Astrocyte (in vitro differentiated cells and primary cell): ENCODE data around the gene MYBPC1. TPM values are rescaled to one million over a fixed set of nuclear protein-coding genes. Genes with fewer than 3 reads are reported as not detected.
A peak's percentile ranks its signal among the peaks of the same experiment; 100 is the strongest.

Source experiments
- DNase-seq: peaks from one replicate; pipeline ENCODE4 v3.0.0-alpha.2; 2010; ENCODE audit warnings: low read depth
- FAIRE-seq: peaks from 2 replicates; lab custom pipeline; 2011; peaks lifted over from hg19 to GRCh38; lab: Jason Lieb, UNC
- H2AFZ ChIP-seq: 2 replicates; pipeline ENCODE4 v1.6.0; 2012; ENCODE audit warnings: low read depth, low read length, inconsistent platforms
- H3K27ac ChIP-seq: 2 replicates; pipeline ENCODE4 v1.5.1; 2011; ENCODE audit warnings: low read depth, low read length, inconsistent platforms
- H3K27me3 ChIP-seq: 2 replicates; pipeline ENCODE4 v1.6.0; 2011; ENCODE audit warnings: low read length, inconsistent platforms; ENCODE audit not compliant: insufficient read depth
- H3K36me3 ChIP-seq: 2 replicates; pipeline ENCODE4 v1.5.1; 2011; ENCODE audit warnings: low read length, inconsistent platforms; ENCODE audit not compliant: insufficient read depth
- H3K4me1 ChIP-seq: 2 replicates; pipeline ENCODE4 v1.5.1; 2011; ENCODE audit warnings: low read length, inconsistent platforms; ENCODE audit not compliant: insufficient read depth
- H3K4me2 ChIP-seq: 2 replicates; pipeline ENCODE4 v1.6.0; 2012; ENCODE audit warnings: low read length, inconsistent platforms
- H3K4me3 ChIP-seq: 2 replicates; pipeline ENCODE4 v1.5.1; 2011; ENCODE audit warnings: low read depth, mild to moderate bottlenecking, low read length, inconsistent platforms; ENCODE audit not compliant: insufficient read depth
- H3K79me2 ChIP-seq: 2 replicates; pipeline ENCODE4 v1.6.0; 2012; ENCODE audit warnings: mild to moderate bottlenecking, low read length, inconsistent platforms; ENCODE audit not compliant: insufficient read depth
- H3K9ac ChIP-seq: 2 replicates; pipeline ENCODE4 v1.6.0; 2012; ENCODE audit warnings: mild to moderate bottlenecking, low read length, inconsistent platforms
- H3K9me3 ChIP-seq: 2 replicates; pipeline ENCODE4 v1.5.1; 2012; ENCODE audit warnings: low read depth, mild to moderate bottlenecking, low read length, inconsistent platforms; ENCODE audit not compliant: insufficient read depth
- H4K20me1 ChIP-seq: 2 replicates; pipeline ENCODE4 v1.6.0; 2012; ENCODE audit warnings: low read length, inconsistent platforms; ENCODE audit not compliant: insufficient read depth
- H3K27ac Mint-ChIP-seq: one replicate; pipeline ENCODE4 v1.8.0; 2021; ENCODE audit warnings: mild to moderate bottlenecking, mixed read lengths; ENCODE audit not compliant: unreplicated experiment
- H3K27me3 Mint-ChIP-seq: one replicate; pipeline ENCODE4 v1.8.0; 2021; ENCODE audit warnings: low read depth, mixed read lengths; ENCODE audit not compliant: unreplicated experiment
- H3K36me3 Mint-ChIP-seq: one replicate; pipeline ENCODE4 v1.8.0; 2021; ENCODE audit warnings: low read depth, mixed read lengths; ENCODE audit not compliant: unreplicated experiment
- H3K4me1 Mint-ChIP-seq: one replicate; pipeline ENCODE4 v1.8.0; 2021; ENCODE audit warnings: low read depth, mixed read lengths; ENCODE audit not compliant: unreplicated experiment
- H3K4me3 Mint-ChIP-seq: one replicate; pipeline ENCODE4 v1.8.0; 2021; ENCODE audit warnings: mild to moderate bottlenecking, moderate library complexity, mixed read lengths; ENCODE audit not compliant: unreplicated experiment
- H3K9me3 Mint-ChIP-seq: one replicate; pipeline ENCODE4 v1.8.0; 2021; ENCODE audit warnings: mild to moderate bottlenecking, mixed read lengths; ENCODE audit not compliant: unreplicated experiment
- CTCF ChIP-seq: IDR thresholded peaks from 2 replicates; pipeline ENCODE4 v1.5.1; 2011; ENCODE audit warnings: low read depth, mild to moderate bottlenecking, inconsistent platforms, low read length, moderate library complexity; ENCODE audit not compliant: insufficient read depth
- EZH2 ChIP-seq: IDR thresholded peaks from 2 replicates; pipeline ENCODE4 v1.6.1; 2012; ENCODE audit warnings: mild to moderate bottlenecking, low read length, inconsistent platforms; ENCODE audit not compliant: insufficient read depth
- total RNA-seq: library from RNA; stranded (reverse); gene quantifications from 2 replicates; pipeline ENCODE4 v1.2.1, GENCODE V29; 2021

Gene MYBPC1
- total RNA-seq, 1 donor from 2014 or later = not detected

DNA sequence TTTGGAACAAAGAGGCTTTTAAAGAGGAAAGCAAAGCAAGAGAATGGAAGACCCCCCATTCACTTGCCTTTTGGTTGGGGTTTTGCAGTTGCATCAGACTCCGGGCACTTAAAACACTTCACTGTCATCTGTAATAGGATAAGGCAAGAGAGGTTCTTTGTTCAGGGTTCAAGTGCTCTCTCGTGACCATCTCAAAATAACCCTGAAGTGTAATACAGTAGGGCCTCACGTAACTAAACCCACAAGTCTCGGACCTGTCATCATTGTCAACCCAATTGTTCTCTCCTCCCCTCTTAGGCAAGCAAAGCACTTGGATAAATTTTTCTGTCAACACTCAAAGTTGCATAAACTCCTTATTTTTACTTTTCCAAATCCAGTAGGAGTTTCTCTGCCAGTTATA, 26.9 kb upstream of the MYBPC1 start:
- Histone ChIP-seq H3K27me3 (no peaks in the 10 kb centered on the region), H3K9ac (no peak overlapping the region), H3K79me2 (no peaks in the 10 kb centered on the region), H3K27ac (no peak overlapping the region), H4K20me1 (no peaks in the 10 kb centered on the region), H2AFZ (no peak overlapping the region), H3K4me1 (peaks cover 3% of the 10 kb centered on the region), H3K36me3 (no peaks in the 10 kb centered on the region), H3K4me2 (no peak overlapping the region), H3K9me3 (no peaks in the 10 kb centered on the region), H3K4me3 (no peak overlapping the region)
- H3K27me3 Mint-ChIP-seq = no peaks in the 10 kb centered on the region
- H3K4me1 Mint-ChIP-seq = peaks cover 11% of the 10 kb centered on the region
- no peaks in the 10 kb centered on the region for H3K36me3 Mint-ChIP-seq
- H3K4me3 Mint-ChIP-seq = no peak overlapping the region
- no peak overlapping the region for H3K27ac Mint-ChIP-seq
- no peak for TF ChIP-seq CTCF
- no peak for DNase-seq
- H3K9me3 Mint-ChIP-seq = no peaks in the 10 kb centered on the region
- FAIRE-seq = no peak

DNA sequence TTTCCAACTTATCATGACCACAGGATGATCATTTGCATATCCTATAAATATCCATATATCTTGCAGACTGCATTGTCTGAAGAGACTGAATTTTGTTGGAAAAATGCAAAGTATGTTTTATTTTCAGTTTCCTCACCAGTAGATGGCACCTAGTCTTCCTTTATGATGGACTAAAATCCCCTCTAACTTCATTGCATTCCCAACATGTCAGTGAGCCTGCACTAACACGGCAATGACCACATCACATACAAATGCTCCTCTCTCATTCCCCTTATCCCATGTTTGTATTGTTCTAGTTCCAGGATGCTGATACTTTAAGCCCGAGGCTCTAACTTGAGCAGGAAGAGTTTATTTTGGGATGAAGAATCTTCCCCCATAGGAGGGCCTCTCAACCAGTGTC, 24.7 kb upstream of the MYBPC1 start:
- no peaks in the 10 kb centered on the region for H4K20me1 ChIP-seq
- no peaks in the 10 kb centered on the region for H3K79me2 ChIP-seq
- no peak overlapping the region for H3K4me3 ChIP-seq
- TF ChIP-seq CTCF (peak; percentile 26), EZH2 (no peak)
- DNase-seq (peak; percentile 47), FAIRE-seq (peak; percentile 39)
- no peak overlapping the region for H3K9ac ChIP-seq
- no peak overlapping the region for H2AFZ ChIP-seq
- H3K4me2 ChIP-seq = no peak overlapping the region
- no peak overlapping the region for H3K27ac ChIP-seq
- Mint-ChIP-seq H3K4me1 (peaks cover 8% of the 10 kb centered on the region), H3K27ac (no peak overlapping the region), H3K27me3 (no peaks in the 10 kb centered on the region), H3K4me3 (no peak overlapping the region), H3K36me3 (no peaks in the 10 kb centered on the region), H3K9me3 (no peaks in the 10 kb centered on the region)
- no peaks in the 10 kb centered on the region for H3K9me3 ChIP-seq
- H3K4me1 ChIP-seq = peaks cover 3% of the 10 kb centered on the region
- no peaks in the 10 kb centered on the region for H3K27me3 ChIP-seq
- H3K36me3 ChIP-seq = no peaks in the 10 kb centered on the region

- FAIRE-seq = no peak
- peaks cover 3% of the 10 kb centered on the region for H3K4me1 ChIP-seq
These were observed 23.7 kb upstream of the MYBPC1 start for GRCh38 chr12:101571105-101571504.

More at GRCh38 chr12:101571105-101571504, 23.7 kb upstream of the MYBPC1 start:
- Histone ChIP-seq H3K27me3 (no peaks in the 10 kb centered on the region), H2AFZ (no peak overlapping the region), H3K79me2 (no peaks in the 10 kb centered on the region), H3K9me3 (no peaks in the 10 kb centered on the region), H3K9ac (no peak overlapping the region), H3K4me3 (no peak overlapping the region), H3K4me2 (no peak overlapping the region), H3K27ac (no peak overlapping the region), H3K36me3 (no peaks in the 10 kb centered on the region), H4K20me1 (no peaks in the 10 kb centered on the region)
- Mint-ChIP-seq H3K27ac (no peak overlapping the region), H3K36me3 (no peaks in the 10 kb centered on the region), H3K27me3 (no peaks in the 10 kb centered on the region), H3K4me3 (no peak overlapping the region), H3K4me1 (peaks cover 6% of the 10 kb centered on the region), H3K9me3 (no peaks in the 10 kb centered on the region)
- TF ChIP-seq EZH2 = no peak
- no peak for TF ChIP-seq CTCF
- DNase-seq = no peak
